ENCODE results near the gene IFNGR1. TPM values are rescaled to one million over a fixed set of nuclear protein-coding genes. Genes with fewer than 3 reads are reported as not detected.

The IFNGR1 gene
- total and polyA plus RNA-seq, 10 of the 15 experiments (the other 5 are each of a cell fraction or from before 2014, with no cell fraction given): 89.0 to 296 (median 138) TPM

DNA sequence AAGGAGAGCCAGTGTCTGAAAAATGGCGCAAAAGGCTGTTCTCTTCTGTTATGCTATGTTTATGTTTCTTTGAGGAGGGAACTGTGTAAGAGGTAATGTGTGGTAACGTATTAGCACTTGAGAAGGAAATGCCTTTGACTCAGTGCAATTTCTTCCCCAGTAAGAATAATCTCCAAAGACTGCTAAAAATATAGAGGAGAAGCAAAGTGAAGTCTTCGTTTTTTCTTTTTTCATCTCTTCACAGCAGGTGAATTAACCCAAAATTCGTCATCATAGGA is 47.1 kb upstream of the IFNGR1 start (continued):
- TF ChIP-seq, protein P1, sequence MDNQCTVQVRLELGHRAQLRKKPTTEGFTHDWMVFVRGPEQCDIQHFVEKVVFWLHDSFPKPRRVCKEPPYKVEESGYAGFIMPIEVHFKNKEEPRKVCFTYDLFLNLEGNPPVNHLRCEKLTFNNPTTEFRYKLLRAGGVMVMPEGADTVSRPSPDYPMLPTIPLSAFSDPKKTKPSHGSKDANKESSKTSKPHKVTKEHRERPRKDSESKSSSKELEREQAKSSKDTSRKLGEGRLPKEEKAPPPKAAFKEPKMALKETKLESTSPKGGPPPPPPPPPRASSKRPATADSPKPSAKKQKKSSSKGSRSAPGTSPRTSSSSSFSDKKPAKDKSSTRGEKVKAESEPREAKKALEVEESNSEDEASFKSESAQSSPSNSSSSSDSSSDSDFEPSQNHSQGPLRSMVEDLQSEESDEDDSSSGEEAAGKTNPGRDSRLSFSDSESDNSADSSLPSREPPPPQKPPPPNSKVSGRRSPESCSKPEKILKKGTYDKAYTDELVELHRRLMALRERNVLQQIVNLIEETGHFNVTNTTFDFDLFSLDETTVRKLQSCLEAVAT (IDR thresholded peaks at IDR 0.05): no peak
- no peak for TF ChIP-seq RAD21 (IDR thresholded peaks at IDR 0.05; ENCODE audit: insufficient read depth, low read depth, low read length)
- TF ChIP-seq KLF5 (IDR thresholded peaks at IDR 0.05; ENCODE audit: partially characterized antibody): no peak
- TF ChIP-seq, protein P2, sequence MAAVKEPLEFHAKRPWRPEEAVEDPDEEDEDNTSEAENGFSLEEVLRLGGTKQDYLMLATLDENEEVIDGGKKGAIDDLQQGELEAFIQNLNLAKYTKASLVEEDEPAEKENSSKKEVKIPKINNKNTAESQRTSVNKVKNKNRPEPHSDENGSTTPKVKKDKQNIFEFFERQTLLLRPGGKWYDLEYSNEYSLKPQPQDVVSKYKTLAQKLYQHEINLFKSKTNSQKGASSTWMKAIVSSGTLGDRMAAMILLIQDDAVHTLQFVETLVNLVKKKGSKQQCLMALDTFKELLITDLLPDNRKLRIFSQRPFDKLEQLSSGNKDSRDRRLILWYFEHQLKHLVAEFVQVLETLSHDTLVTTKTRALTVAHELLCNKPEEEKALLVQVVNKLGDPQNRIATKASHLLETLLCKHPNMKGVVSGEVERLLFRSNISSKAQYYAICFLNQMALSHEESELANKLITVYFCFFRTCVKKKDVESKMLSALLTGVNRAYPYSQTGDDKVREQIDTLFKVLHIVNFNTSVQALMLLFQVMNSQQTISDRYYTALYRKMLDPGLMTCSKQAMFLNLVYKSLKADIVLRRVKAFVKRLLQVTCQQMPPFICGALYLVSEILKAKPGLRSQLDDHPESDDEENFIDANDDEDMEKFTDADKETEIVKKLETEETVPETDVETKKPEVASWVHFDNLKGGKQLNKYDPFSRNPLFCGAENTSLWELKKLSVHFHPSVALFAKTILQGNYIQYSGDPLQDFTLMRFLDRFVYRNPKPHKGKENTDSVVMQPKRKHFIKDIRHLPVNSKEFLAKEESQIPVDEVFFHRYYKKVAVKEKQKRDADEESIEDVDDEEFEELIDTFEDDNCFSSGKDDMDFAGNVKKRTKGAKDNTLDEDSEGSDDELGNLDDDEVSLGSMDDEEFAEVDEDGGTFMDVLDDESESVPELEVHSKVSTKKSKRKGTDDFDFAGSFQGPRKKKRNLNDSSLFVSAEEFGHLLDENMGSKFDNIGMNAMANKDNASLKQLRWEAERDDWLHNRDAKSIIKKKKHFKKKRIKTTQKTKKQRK (IDR thresholded peaks at IDR 0.05; ENCODE audit: low read depth, low read length): no peak
- no peak for TF ChIP-seq RBBP5 (conservative IDR thresholded peaks at IDR 0.05)
- TF ChIP-seq EGR1 (IDR thresholded peaks at IDR 0.05; ENCODE audit: borderline replicate concordance in 1 of 2, low read depth in 2 of 2, low read length in 2 of 2): no peak
- TF ChIP-seq HDAC6 (IDR thresholded peaks at IDR 0.05; ENCODE audit: unreplicated experiment): no peak
- TF ChIP-seq, protein P3, sequence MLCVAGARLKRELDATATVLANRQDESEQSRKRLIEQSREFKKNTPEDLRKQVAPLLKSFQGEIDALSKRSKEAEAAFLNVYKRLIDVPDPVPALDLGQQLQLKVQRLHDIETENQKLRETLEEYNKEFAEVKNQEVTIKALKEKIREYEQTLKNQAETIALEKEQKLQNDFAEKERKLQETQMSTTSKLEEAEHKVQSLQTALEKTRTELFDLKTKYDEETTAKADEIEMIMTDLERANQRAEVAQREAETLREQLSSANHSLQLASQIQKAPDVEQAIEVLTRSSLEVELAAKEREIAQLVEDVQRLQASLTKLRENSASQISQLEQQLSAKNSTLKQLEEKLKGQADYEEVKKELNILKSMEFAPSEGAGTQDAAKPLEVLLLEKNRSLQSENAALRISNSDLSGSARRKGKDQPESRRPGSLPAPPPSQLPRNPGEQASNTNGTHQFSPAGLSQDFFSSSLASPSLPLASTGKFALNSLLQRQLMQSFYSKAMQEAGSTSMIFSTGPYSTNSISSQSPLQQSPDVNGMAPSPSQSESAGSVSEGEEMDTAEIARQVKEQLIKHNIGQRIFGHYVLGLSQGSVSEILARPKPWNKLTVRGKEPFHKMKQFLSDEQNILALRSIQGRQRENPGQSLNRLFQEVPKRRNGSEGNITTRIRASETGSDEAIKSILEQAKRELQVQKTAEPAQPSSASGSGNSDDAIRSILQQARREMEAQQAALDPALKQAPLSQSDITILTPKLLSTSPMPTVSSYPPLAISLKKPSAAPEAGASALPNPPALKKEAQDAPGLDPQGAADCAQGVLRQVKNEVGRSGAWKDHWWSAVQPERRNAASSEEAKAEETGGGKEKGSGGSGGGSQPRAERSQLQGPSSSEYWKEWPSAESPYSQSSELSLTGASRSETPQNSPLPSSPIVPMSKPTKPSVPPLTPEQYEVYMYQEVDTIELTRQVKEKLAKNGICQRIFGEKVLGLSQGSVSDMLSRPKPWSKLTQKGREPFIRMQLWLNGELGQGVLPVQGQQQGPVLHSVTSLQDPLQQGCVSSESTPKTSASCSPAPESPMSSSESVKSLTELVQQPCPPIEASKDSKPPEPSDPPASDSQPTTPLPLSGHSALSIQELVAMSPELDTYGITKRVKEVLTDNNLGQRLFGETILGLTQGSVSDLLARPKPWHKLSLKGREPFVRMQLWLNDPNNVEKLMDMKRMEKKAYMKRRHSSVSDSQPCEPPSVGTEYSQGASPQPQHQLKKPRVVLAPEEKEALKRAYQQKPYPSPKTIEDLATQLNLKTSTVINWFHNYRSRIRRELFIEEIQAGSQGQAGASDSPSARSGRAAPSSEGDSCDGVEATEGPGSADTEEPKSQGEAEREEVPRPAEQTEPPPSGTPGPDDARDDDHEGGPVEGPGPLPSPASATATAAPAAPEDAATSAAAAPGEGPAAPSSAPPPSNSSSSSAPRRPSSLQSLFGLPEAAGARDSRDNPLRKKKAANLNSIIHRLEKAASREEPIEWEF (IDR thresholded peaks at IDR 0.05; ENCODE audit: insufficient replicate concordance, low read depth, low read length): no peak
- TF ChIP-seq NBN (IDR thresholded peaks at IDR 0.05): no peak

Data from GM12878 (cell line).